Measurements from ENCODE around the gene TWIST2.

TWIST2 gene

GRCh38 chr2:238839428-238839827, 8.5 kb upstream of the TWIST2 start:
- no peak for DNase-seq

DNA sequence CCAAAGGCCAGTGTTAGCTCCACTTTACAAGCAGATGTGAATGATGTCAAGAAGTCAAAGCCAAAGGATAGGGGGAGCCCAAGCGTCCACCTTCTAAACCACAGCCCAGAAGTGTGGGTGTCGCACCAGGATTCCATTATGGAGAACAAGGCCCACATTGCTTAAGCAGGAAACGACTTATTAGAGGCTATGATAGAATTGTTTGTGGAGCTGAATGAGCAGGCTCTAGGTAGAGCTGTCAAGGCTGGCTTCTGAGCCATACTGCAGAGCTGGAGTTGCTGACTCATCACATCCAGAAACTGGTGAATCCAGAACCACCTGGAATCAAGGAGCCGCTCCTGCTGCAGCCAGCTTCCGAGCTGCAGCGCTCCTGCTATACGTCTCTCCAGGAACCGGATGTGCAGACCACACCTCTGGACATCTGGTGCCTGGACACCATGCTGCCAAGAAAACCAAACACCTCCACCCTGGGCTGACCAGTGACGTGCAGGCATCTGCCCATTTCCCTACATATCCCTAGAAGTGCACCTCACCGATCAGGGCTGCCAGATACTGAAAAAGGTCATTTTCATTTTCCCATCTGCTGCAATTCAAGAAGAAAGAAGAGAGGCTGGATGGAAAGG, 6.2 kb upstream of the TWIST2 start:
- DNase-seq, result no peak

GRCh38 chr2:238843476-238843875, 4.4 kb upstream of the TWIST2 start:
- no peak for DNase-seq

DNA sequence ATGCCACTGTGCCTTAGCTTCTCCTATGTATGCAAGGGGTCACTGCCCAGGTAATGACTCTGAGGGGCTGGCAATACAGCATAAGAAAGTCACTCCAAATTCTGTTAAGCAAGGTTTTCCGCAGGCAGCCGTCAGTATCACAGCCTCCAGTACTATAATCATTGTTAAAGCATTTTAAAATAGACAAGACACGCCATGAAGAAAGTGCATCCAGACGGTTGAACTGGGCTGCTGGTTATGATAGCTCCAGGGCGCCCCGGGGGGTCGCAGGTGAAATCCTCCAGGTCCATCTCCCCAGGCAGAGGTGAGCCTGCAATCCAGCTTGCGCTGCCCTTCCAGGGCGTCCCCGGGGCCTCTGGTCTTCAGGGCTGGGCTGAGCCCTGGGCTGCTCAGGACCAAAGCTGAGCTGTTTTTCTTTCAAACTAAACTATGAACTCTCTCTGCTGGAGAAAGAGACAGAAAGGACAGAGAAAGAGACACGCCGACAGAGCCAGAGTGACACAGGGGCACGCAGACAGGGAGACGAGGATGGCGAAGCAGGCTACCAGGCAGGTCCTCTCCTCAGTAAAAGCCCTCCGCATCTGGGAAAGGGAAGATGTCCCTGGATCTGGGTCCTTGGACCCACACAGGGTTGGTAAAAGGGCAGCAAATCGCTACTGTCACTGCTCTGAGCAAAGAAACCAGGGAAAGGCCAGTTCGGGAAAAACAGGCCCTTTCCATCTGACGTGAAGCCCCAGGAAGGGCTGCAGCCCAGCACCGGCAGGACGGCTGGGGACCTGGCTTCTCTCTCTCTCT, 2.1 kb upstream of the TWIST2 start:
- no peak for DNase-seq

DNA sequence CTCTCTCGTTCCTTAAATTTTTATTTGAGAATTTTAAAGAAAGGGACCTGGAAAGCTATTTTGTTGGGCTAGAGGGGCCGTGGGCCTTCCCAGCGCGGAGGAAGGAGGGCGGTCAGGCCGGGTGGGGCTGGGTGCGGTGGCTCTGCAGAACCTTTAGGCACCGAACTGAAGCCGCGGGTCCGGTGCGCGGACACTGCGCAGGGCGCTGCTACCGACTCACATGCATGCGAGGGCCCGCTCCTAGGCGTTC, 1.6 kb upstream of the TWIST2 start:
- no peak for DNase-seq

GRCh38 chr2:238846628-238847418, 1.1 kb upstream of the TWIST2 start:
- no peak for DNase-seq

DNA sequence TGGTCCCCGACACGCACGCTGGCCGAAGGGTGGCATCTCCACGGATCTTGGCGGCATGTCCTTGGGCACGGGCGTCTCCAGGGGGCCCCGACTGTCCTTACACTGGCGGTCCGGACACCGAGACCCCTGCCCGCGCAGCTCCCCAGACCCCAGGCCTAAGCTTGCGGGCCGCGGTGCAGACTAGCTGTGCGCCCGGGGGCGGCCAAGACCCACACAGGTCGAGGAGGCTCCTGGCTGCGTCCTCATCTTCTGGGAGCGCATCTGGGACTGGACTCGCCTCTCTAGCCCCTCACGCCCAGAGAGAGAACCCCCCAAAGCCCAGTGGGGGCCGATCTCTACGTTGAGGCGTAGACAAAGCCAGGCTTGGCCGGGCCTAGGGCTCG, 475 bp upstream of the TWIST2 start:
- DNase-seq, result no peak

DNA sequence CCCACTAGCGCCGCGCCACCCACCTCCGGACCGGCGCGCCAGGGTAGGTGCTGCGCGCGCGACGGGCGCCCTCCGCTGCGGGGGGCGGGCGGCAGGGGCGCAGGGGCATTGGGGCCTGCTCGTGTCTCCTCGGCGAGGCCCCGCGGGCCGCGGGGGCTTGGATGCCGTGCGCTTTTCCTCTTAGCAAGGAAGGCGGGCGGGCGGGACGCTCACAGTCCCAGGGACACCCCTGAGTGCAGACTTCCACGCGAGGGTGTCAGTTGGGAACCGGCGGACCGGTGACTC, 748 bp downstream of the TWIST2 start:
- no peak for DNase-seq

- DNase-seq, result no peak
These were observed 1.3 kb downstream of the TWIST2 start for GRCh38 chr2:238848976-238849853.

- no peak for DNase-seq
These were observed 2.2 kb downstream of the TWIST2 start for GRCh38 chr2:238850091-238850490.

- DNase-seq, result no peak
These were observed 3.1 kb downstream of the TWIST2 start for GRCh38 chr2:238851026-238851425.

- no peak for DNase-seq
These were observed 3.9 kb downstream of the TWIST2 start for GRCh38 chr2:238851761-238852160.

DNA sequence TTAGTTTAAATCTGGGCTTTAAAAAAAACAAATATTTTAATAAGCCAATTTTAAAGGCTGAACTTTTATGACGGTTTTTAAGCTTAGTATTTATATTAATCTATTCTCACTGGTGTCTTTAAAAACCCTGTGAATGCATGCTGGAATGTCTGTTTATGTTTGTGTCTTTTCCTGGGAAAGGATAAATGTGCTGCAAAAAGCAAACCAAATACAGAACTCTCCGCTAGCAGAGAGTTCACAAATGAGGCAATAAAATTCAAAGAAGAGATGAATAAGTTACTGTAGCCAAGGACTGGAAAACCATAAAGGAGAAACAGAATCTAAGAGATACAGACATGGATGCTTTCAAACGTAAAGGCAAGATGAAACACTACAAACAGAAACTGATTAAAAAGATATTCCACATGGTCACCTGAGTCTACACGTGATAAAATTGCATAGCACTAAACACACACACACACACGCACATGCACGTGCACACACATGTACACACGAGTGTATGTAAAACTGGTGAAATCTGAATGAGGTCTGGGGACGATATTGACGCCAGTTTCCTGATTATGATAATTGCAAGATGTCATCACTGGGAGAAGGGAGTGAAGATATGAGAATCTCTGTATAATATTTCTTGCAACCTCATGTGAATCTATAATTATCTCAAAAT, 4.5 kb downstream of the TWIST2 start:
- no peak for DNase-seq

GRCh38 chr2:238853218-238853617, 5.3 kb downstream of the TWIST2 start:
- no peak for DNase-seq

DNA sequence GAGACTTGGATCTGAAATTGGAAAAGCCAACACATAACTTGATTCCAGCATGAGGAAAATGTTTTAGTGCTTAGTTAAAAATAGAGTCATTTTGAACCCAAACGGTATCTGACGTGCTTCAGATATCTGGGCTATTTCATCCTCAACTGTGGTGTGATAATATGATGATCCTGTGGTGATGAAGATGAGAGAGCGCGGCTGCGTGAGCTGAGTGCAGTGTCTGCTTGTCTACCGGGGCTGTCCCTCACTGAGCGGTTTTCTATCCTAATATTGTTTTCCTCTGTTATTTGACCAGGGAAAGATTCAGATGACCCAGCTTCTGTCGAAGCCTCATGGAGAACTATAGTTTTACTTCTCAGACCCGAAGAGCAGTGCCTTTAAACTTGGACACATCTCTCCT, 5.8 kb downstream of the TWIST2 start:
- no peak for DNase-seq

DNA sequence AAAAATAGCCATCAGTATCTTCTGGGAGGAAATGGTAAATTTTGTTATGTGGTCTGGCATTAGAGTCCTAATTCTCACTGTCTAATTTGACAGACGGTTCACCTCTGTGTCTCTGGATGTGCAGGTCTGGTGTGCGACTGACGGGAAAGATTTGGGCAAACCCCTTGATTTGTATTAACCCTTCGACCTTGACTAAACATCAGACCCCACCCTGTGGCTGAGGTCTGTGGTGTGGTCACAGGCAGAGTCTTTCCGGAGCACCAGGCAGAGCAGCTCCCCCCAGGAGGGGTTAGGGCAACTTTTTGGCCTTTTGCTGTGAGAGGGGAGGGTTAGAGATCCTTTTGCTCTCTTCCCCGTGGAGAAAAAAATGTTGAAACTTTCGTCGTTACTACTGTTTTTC, 6.4 kb downstream of the TWIST2 start:
- no peak for DNase-seq

DNA sequence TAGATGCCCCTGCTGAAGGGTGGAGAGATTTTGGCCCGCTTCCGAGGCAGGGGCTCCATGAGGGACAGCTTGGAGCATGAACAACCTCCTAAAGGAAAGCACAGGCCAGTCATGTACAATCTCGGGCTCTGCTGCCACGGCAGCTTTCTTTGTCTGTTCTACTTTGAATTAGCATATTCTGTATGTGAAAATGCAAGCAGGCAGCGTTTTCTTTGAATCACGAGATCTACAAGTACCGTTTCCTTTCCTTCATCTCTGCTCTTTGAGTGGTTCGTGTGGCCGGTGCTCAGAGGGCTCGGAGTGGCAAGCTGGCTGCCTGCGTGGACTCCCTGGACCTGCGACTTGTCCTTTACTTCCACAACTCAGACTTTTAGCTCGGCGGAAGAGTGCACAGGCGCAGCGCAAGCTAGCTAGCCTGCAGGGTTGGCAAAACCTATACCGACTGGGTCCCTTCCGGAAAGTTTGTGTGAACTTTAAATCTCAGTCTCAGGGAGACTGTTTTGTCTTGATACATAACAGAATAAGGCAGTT, 6.9 kb downstream of the TWIST2 start:
- DNase-seq, result no peak

DNA sequence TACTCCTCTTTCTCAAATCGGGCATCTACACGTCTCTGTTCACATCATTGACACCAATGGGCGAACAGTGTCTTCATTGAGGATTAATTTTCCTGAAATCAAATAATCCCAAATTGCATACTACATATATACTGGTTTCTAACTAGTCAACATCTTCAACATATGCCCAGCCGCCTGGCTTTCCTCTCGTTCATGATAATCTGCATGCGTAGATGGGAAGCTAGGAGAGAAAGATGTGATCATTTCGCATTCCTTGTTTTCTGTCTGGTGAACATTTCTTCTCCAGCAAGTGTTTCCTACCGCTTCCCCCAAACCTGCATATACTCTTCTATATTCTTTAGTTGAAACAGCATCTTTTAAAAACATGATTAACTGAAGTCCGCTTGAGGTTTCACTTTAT, 7.4 kb downstream of the TWIST2 start:
- DNase-seq, result no peak

- DNase-seq, result no peak
These were observed 8.2 kb downstream of the TWIST2 start for GRCh38 chr2:238855891-238856580.

DNA sequence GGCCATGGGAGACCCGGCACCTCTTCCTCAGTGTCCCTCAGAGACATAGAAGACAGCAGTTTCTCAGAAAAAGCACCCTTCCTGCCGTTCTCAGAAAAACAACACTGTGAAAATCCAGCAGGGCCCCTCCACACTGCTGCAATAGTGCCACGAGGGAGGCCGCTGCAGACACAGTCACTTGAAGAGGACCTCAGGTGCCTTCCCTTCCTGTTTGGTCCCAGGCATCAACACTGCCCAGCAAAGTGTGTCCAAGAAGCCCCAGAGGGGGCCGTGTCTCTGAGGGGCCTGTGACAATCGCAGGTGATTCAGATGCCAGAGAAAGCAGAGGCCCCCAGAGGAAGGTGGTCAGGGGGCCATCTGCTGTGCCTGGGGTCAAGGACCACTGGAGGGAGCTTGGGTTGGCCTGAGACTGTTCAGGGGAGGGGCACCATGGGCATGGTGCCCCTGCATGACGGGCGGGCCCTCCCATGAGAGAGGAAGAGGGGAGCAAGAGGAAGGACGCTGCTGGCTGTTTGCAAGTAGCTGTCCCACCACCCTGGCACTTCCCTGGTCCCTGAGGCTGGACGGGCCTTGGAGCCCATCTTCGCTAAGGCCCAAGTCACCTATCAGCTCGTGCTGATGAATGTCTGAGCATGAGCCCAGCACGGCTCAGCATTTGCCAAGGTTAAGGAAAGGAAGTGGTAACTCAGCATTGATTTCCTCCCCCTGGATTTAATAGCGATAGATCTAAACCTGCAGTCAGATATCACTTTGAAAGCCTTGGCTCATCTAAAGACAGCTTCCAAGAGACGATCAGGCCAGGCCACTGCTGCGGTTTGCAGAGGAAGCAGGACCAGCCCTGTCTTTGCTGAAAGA, 9.1 kb downstream of the TWIST2 start:
- no peak for DNase-seq

DNA sequence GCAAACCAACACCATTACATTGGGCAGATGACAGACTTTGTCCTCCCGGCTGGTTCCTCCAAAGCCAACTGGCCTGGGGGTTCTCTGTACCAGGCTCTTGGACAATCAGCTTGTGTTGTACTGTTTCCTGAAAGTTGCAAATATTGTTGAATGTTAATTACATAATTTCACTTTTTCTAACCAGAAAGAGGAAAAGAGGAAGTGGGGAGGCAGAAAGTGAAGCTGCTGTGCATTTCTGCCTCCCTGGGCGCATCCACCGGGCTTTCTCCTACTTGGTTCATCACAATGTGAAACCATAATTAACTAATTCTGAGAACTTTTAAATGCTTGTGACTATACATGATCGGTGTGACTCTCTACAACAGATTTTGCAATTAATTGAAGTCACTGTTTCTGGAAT, 10.1 kb downstream of the TWIST2 start:
- no peak for DNase-seq

All from stimulated activated CD4-positive, alpha-beta T cell treated with anti-CD3 and anti-CD28 coated beads, Interleukin-2, amount 100 ng/mL, for 24 hours (primary cell).